ENCODE measurements around the gene CDH8.

CDH8 gene

GRCh38 chr16:62036101-62036801, at the start of gene CDH8:
CDH8 (minus strand) TSS chr16:62036438; CDS start chr16:62021403, 15,035 bp downstream.
- no peak within 1 kb of the TSS for H3K4me2 ChIP-seq
- no peak for TF ChIP-seq Cebpa-rat (IDR thresholded peaks at IDR 0.05)
- H3K4me3 ChIP-seq: no peak within 1 kb of the TSS
- H4K20me1 ChIP-seq: no peaks in the 10 kb centered on the region
- no peaks in the 10 kb centered on the region for H3K27me3 ChIP-seq
- peaks cover 14 to 26% (median 21%) of the 10 kb centered on the region in 11 experiments for H3K9me3 ChIP-seq (replicated peaks in 1 of 11)
- no peaks in the 10 kb centered on the region for H3K36me3 ChIP-seq
- H3K4me1 ChIP-seq: no peaks in the 10 kb centered on the region
- no peak within 1 kb of the TSS for H3K27ac ChIP-seq
- no peak within 1 kb of the TSS for H3K9ac ChIP-seq

GRCh38 chr16:62079236-62079635, 43.0 kb upstream of the CDH8 start:
- Histone ChIP-seq H3K4me2 (no peak overlapping the region), H3K27ac (no peak overlapping the region), H3K4me1 (no peaks in the 10 kb centered on the region), H3K9me3 (replicated peaks in 1 of 11) (no peaks in the 10 kb centered on the region), H3K27me3 (no peaks in the 10 kb centered on the region), H3K4me3 (no peak overlapping the region), H4K20me1 (no peaks in the 10 kb centered on the region), H3K36me3 (no peaks in the 10 kb centered on the region), H3K9ac (no peak overlapping the region)
- no peak for TF ChIP-seq Cebpa-rat (IDR thresholded peaks at IDR 0.05)

GRCh38 chr16:62077998-62078397, 41.8 kb upstream of the CDH8 start:
- no peaks in the 10 kb centered on the region for H3K36me3 ChIP-seq
- no peak overlapping the region for H3K9ac ChIP-seq
- no peaks in the 10 kb centered on the region for H3K27me3 ChIP-seq
- no peaks in the 10 kb centered on the region for H3K4me1 ChIP-seq
- no peaks in the 10 kb centered on the region for H3K9me3 ChIP-seq (replicated peaks in 1 of 11)
- no peak for TF ChIP-seq Cebpa-rat (IDR thresholded peaks at IDR 0.05)
- H3K27ac ChIP-seq: no peak overlapping the region
- no peaks in the 10 kb centered on the region for H4K20me1 ChIP-seq
- no peak overlapping the region for H3K4me2 ChIP-seq
- no peak overlapping the region for H3K4me3 ChIP-seq

GRCh38 chr16:62076886-62077285, 40.6 kb upstream of the CDH8 start:
- H3K4me3 ChIP-seq: no peak overlapping the region
- no peak overlapping the region for H3K27ac ChIP-seq
- no peak for TF ChIP-seq Cebpa-rat (IDR thresholded peaks at IDR 0.05)
- H4K20me1 ChIP-seq: no peaks in the 10 kb centered on the region
- H3K9me3 ChIP-seq (replicated peaks in 1 of 11): no peaks in the 10 kb centered on the region
- no peak overlapping the region for H3K9ac ChIP-seq
- H3K36me3 ChIP-seq: no peaks in the 10 kb centered on the region
- no peak overlapping the region for H3K4me2 ChIP-seq
- H3K27me3 ChIP-seq: no peaks in the 10 kb centered on the region
- no peaks in the 10 kb centered on the region for H3K4me1 ChIP-seq

GRCh38 chr16:62068747-62069146, 32.5 kb upstream of the CDH8 start:
- Histone ChIP-seq H3K4me1 (no peaks in the 10 kb centered on the region), H3K9me3 (replicated peaks in 1 of 11) (no peaks in the 10 kb centered on the region), H3K27me3 (no peaks in the 10 kb centered on the region), H3K27ac (no peak overlapping the region), H3K36me3 (no peaks in the 10 kb centered on the region), H3K9ac (no peak overlapping the region), H3K4me3 (no peak overlapping the region), H3K4me2 (no peak overlapping the region), H4K20me1 (no peaks in the 10 kb centered on the region)
- TF ChIP-seq Cebpa-rat (IDR thresholded peaks at IDR 0.05): no peak

- H3K9ac ChIP-seq: no peak overlapping the region
- H3K4me2 ChIP-seq: no peak overlapping the region
- H4K20me1 ChIP-seq: no peaks in the 10 kb centered on the region
- no peak overlapping the region for H3K4me3 ChIP-seq
- H3K27me3 ChIP-seq: no peaks in the 10 kb centered on the region
- no peaks in the 10 kb centered on the region for H3K4me1 ChIP-seq
- H3K27ac ChIP-seq: no peak overlapping the region
- H3K9me3 ChIP-seq (replicated peaks in 1 of 11): no peaks in the 10 kb centered on the region
- no peak for TF ChIP-seq Cebpa-rat (IDR thresholded peaks at IDR 0.05)
- H3K36me3 ChIP-seq: no peaks in the 10 kb centered on the region
Measured at GRCh38 chr16:62067981-62068380, 31.7 kb upstream of the CDH8 start.

GRCh38 chr16:62067182-62067581, 30.9 kb upstream of the CDH8 start:
- no peak overlapping the region for H3K27ac ChIP-seq
- no peak overlapping the region for H3K9ac ChIP-seq
- no peak for TF ChIP-seq Cebpa-rat (IDR thresholded peaks at IDR 0.05)
- no peaks in the 10 kb centered on the region for H3K4me1 ChIP-seq
- no peaks in the 10 kb centered on the region for H4K20me1 ChIP-seq
- H3K4me2 ChIP-seq: no peak overlapping the region
- no peak overlapping the region for H3K4me3 ChIP-seq
- H3K36me3 ChIP-seq: no peaks in the 10 kb centered on the region
- no peaks in the 10 kb centered on the region for H3K27me3 ChIP-seq
- H3K9me3 ChIP-seq (replicated peaks in 1 of 11): no peaks in the 10 kb centered on the region

- no peaks in the 10 kb centered on the region for H3K36me3 ChIP-seq
- no peaks in the 10 kb centered on the region for H4K20me1 ChIP-seq
- H3K9me3 ChIP-seq (replicated peaks in 1 of 11): no peaks in the 10 kb centered on the region
- no peaks in the 10 kb centered on the region for H3K4me1 ChIP-seq
- no peak overlapping the region for H3K27ac ChIP-seq
- TF ChIP-seq Cebpa-rat (IDR thresholded peaks at IDR 0.05): no peak
- no peaks in the 10 kb centered on the region for H3K27me3 ChIP-seq
- no peak overlapping the region for H3K4me3 ChIP-seq
- no peak overlapping the region for H3K4me2 ChIP-seq
- no peak overlapping the region for H3K9ac ChIP-seq
Measured at GRCh38 chr16:62066747-62067146, 30.5 kb upstream of the CDH8 start.

- H4K20me1 ChIP-seq: no peaks in the 10 kb centered on the region
- no peaks in the 10 kb centered on the region for H3K4me1 ChIP-seq
- TF ChIP-seq Cebpa-rat (IDR thresholded peaks at IDR 0.05): no peak
- no peak overlapping the region for H3K4me2 ChIP-seq
- H3K9me3 ChIP-seq (replicated peaks in 1 of 11): no peaks in the 10 kb centered on the region
- no peaks in the 10 kb centered on the region for H3K36me3 ChIP-seq
- H3K4me3 ChIP-seq: no peak overlapping the region
- no peak overlapping the region for H3K9ac ChIP-seq
- H3K27ac ChIP-seq: no peak overlapping the region
- H3K27me3 ChIP-seq: no peaks in the 10 kb centered on the region
Measured at GRCh38 chr16:62064173-62064572, 27.9 kb upstream of the CDH8 start.

GRCh38 chr16:62060089-62060488, 23.9 kb upstream of the CDH8 start:
- Histone ChIP-seq H3K27ac (no peak overlapping the region), H3K9ac (no peak overlapping the region), H3K4me2 (no peak overlapping the region), H3K4me3 (no peak overlapping the region), H3K4me1 (no peaks in the 10 kb centered on the region), H4K20me1 (no peaks in the 10 kb centered on the region), H3K9me3 (replicated peaks in 1 of 11) (no peaks in the 10 kb centered on the region), H3K27me3 (no peaks in the 10 kb centered on the region), H3K36me3 (no peaks in the 10 kb centered on the region)
- no peak for TF ChIP-seq Cebpa-rat (IDR thresholded peaks at IDR 0.05)

Measured in BLaER1 treated with 17β-estradiol and CSF1 and Interleukin-3, amounts not matched to agents 10 nM and 100 nM (cell line).